ENCODE results near the gene IFITM2. TPM values are rescaled to one million over a fixed set of nuclear protein-coding genes. Genes with fewer than 3 reads are reported as not detected.
"Not testable (repeated sequence)": the region's sequence is repeated elsewhere in the genome, so short reads cannot be mapped to it uniquely, and the experiment has no call there.

IFITM2 gene
- total and polyA plus RNA-seq, 8 donors, result 8.8 to 394 (median 37.8) TPM

DNA sequence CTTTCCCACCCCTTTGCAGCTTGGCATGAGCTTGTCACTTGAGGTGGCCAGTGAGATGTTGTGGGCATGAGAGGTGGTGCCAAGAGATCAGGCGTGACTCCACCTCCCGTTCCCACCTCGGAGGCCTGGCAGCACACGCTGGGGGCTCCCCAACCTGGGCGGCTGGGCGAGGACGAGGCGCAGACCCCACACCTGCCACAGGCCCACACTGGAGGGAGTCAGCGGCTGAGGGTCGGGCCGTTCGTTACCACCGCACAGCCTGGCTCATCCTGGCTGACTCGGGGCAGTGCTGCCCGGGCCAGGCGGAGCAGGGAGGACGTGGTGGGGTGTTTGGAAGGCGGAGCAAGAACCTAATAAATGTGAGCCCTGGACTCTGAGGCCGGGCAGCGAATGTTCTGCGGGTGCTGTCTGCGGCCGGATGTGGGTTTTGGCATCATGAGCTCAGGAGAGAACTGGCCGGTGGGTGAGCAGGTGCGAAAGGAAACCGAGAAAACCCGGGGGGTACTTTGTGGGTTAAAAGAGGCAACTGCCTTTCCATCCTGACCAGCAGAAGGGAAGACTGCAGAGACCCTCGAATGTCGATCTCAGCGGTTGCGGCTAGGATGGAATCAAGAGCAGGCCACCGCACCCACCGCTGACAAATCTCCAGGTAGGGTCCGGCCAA lies 23.2 kb downstream of the IFITM2 start:
- Histone ChIP-seq H3K4me3 (no peak overlapping the region), H3K27me3 (no peaks in the 10 kb centered on the region), H3K27ac (no peak overlapping the region), H3K36me3 (no peaks in the 10 kb centered on the region), H3K4me1 (peaks cover 22 to 47% (median 25%) of the 10 kb centered on the region in 4 donors), H3K9me3 (no peaks in the 10 kb centered on the region)
- DNase-seq, result peak; percentile 14 to 42
- TF ChIP-seq POLR2AphosphoS5 (IDR thresholded peaks at IDR 0.05) (no peak), POLR2A (IDR thresholded peaks at IDR 0.05) (no peak), EP300 (IDR thresholded peaks at IDR 0.05) (no peak)
- TF ChIP-seq, protein P1, sequence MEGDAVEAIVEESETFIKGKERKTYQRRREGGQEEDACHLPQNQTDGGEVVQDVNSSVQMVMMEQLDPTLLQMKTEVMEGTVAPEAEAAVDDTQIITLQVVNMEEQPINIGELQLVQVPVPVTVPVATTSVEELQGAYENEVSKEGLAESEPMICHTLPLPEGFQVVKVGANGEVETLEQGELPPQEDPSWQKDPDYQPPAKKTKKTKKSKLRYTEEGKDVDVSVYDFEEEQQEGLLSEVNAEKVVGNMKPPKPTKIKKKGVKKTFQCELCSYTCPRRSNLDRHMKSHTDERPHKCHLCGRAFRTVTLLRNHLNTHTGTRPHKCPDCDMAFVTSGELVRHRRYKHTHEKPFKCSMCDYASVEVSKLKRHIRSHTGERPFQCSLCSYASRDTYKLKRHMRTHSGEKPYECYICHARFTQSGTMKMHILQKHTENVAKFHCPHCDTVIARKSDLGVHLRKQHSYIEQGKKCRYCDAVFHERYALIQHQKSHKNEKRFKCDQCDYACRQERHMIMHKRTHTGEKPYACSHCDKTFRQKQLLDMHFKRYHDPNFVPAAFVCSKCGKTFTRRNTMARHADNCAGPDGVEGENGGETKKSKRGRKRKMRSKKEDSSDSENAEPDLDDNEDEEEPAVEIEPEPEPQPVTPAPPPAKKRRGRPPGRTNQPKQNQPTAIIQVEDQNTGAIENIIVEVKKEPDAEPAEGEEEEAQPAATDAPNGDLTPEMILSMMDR (IDR thresholded peaks at IDR 0.05), result no peak
- intact Hi-C loops (cut with DNase I; ENCODE audit: low total_unique reads), result no loop called here
- 74 to 84% (median 83%) methylated on average over 33 to 34 of the region's 34 CpGs for WGBS, 5 donors

DNA sequence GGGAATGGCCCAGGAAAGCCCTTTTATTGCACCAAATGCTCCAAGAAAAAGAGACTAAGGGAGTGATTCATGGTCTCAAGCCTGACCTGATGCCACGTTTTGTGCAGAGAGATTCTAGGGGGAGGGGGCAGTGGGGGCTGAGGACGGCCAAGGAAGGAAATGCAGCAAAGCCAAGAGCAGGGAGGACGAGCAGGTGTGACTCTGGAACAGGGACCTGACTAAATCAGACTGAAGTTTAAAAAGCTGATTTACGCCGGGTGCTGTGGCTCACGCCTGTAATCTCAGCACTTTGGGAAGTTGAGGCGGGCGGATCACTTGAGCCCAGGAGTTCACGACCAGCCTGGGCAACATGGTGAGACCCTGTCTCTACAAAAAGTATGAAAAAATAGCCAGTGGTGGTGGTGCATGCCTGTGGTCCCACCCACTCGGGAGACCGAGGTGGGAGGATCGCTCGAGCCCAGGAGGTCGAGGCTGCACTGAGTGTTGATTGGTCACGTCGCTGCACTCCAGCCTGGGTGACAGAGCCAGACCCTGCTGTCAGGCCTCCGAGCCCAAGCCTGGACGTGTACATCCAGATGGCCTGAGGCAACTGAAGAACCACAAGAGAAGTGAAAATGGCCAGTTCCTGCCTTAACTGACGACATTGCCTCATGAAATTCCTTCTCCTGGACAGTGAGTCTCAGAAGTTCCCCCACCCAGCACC lies 23.9 kb downstream of the IFITM2 start:
- intact Hi-C loops (cut with DNase I; ENCODE audit: low total_unique reads), result no loop called here
- Histone ChIP-seq H3K27me3 (no peaks in the 10 kb centered on the region), H3K9me3 (no peaks in the 10 kb centered on the region), H3K36me3 (no peaks in the 10 kb centered on the region), H3K4me3 (no peak overlapping the region), H3K4me1 (peaks cover 16 to 47% (median 23%) of the 10 kb centered on the region in 4 donors), H3K27ac (no peak overlapping the region)
- DNase-seq, result no peak
- TF ChIP-seq EP300 (IDR thresholded peaks at IDR 0.05), result no peak
- TF ChIP-seq, protein P1 (IDR thresholded peaks at IDR 0.05), result no peak
- TF ChIP-seq POLR2A (IDR thresholded peaks at IDR 0.05), result no peak
- no peak for TF ChIP-seq POLR2AphosphoS5 (IDR thresholded peaks at IDR 0.05)
- 84 to 90% (median 85%) methylated on average over 17 to 19 of the region's 19 CpGs for WGBS, 5 donors

DNA sequence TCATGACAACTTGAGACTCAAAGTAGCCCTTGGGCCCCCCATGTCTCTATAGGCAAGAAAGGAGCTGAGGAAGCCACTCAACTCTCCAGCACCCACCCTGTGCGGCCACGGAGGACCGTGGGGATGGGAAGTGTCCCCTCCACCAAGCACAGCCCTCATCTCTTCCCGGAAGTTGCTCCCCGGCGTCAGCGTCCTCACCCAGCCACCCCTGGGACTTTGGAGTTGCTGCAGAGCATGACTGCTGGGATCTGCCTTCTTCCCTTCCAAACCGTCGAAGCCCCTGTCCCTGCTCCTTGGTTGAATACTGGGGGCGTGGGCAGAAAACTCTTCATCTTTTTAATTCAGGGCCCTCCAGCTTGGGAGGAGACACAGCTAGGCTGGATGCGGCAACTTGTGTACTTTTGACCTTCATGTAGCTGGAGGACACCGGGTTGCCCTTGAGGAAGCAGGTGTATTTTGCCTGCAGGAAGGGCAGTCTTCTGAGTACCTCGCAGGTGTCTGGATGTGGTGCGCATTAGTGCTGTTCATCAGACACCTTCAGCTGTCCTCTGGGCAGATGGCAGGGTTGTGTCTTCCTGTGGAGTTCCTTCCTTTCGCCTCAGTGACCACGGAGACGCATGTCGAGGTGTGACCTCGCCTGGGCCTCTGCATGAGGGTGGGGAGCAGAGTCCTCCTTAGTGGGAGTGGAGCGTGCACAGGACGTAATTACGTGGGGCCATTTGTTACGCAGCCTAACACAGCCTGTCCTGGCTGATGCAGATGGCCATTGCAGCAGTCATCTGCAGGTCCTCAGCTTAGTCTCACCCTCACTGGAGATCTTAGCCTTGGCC lies 25.2 kb downstream of the IFITM2 start:
- Histone ChIP-seq H3K4me3 (no peak overlapping the region), H3K27me3 (no peaks in the 10 kb centered on the region), H3K9me3 (no peaks in the 10 kb centered on the region), H3K36me3 (no peaks in the 10 kb centered on the region), H3K27ac (no peak overlapping the region), H3K4me1 (peaks cover 3 to 40% (median 13%) of the 10 kb centered on the region in 4 donors)
- intact Hi-C loops (cut with DNase I; ENCODE audit: low total_unique reads), result no loop called here
- WGBS, 5 donors, result 91 to 94% (median 94%) methylated on average over 15 to 23 of the region's 23 CpGs
- TF ChIP-seq POLR2AphosphoS5 (IDR thresholded peaks at IDR 0.05) (no peak), EP300 (IDR thresholded peaks at IDR 0.05) (no peak), POLR2A (IDR thresholded peaks at IDR 0.05) (no peak)
- TF ChIP-seq, protein P1 (IDR thresholded peaks at IDR 0.05), result no peak
- DNase-seq, result no peak

DNA sequence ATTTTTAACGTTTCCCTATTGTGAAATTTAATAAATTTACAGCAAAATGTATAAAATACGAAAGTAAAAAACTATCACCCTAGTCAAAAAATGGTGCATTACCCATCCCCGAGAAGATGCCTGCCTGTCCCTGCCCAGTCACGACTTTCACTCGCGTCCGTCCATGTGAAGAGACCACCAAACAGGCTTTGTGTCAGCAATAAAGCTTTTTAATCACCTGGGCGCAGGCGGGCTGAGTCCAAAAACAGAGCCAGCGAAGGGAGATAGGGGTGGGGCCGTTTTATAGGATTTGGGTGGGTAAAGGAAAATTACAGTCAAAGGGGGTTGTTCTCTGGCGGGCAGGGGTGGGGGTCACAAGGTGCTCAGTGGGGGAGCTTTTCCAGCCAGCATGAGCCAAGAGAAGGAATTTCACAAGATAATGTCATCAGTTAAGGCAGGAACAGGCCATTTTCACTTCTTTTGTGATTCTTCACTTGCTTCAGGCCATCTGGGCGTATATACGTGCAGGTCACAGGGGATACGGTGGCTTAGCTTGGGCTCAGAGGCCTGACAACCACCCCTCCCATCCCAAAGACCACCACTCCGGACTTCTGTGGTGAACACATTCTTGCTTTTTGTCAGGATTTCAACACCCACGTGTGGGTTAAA lies 26.1 kb downstream of the IFITM2 start:
- H3K27ac ChIP-seq, result peak overlapping the region in 2 of 5 donors; percentile 51 to 75
- H3K4me1 ChIP-seq, result peaks cover 0 to 33% (median 11%) of the 10 kb centered on the region in 4 donors
- intact Hi-C loops (cut with DNase I; ENCODE audit: low total_unique reads); DNase-seq; H3K4me3 ChIP-seq; H3K36me3 ChIP-seq; H3K27me3 ChIP-seq; H3K9me3 ChIP-seq: not testable (repeated sequence)
- 84 to 88% (median 87%) methylated on average over 16 to 17 of the region's 17 CpGs for WGBS, 5 donors

Data from stomach (tissue), 9 donors.